ENCODE results near the gene PRSS1.
"Not testable (repeated sequence)": the region's sequence is repeated elsewhere in the genome, so short reads cannot be mapped to it uniquely, and the experiment has no call there.

PRSS1 gene

GRCh38 chr7:142749218-142749993 lies at the start of gene PRSS1:
Gene PRSS1, plus strand, starts transcription at chr7:142749472. Its CDS starts 13 bp downstream, at chr7:142749485.
- DNase-seq: no peak

- DNase-seq: not testable (repeated sequence)
Measured at GRCh38 chr7:142700935-142701334, 48.3 kb upstream of the PRSS1 start.

- DNase-seq: no peak
Measured at GRCh38 chr7:142703655-142704305, 45.5 kb upstream of the PRSS1 start.

GRCh38 chr7:142708726-142709125 lies 40.5 kb upstream of the PRSS1 start:
- not testable (repeated sequence) for DNase-seq

- DNase-seq: no peak
Measured at GRCh38 chr7:142709921-142710320, 39.4 kb upstream of the PRSS1 start.

- no peak for DNase-seq
Measured at GRCh38 chr7:142711196-142711595, 38.1 kb upstream of the PRSS1 start.

- DNase-seq: no peak
Measured at GRCh38 chr7:142711746-142712616, 37.3 kb upstream of the PRSS1 start.

GRCh38 chr7:142712617-142712957 lies 36.7 kb upstream of the PRSS1 start:
- DNase-seq: no peak

- no peak for DNase-seq
Measured at GRCh38 chr7:142714375-142714774, 34.9 kb upstream of the PRSS1 start.

- no peak for DNase-seq
Measured at GRCh38 chr7:142716596-142716995, 32.7 kb upstream of the PRSS1 start.

- no peak for DNase-seq
Measured at GRCh38 chr7:142717453-142717852, 31.8 kb upstream of the PRSS1 start.

GRCh38 chr7:142718313-142718712 lies 31.0 kb upstream of the PRSS1 start:
- no peak for DNase-seq

GRCh38 chr7:142720172-142720773 lies 29.0 kb upstream of the PRSS1 start:
- DNase-seq: no peak

GRCh38 chr7:142720986-142721385 lies 28.3 kb upstream of the PRSS1 start:
- no peak for DNase-seq

GRCh38 chr7:142722248-142722794 lies 27.0 kb upstream of the PRSS1 start:
- DNase-seq: no peak

- no peak for DNase-seq
Measured at GRCh38 chr7:142733271-142733670, 16.0 kb upstream of the PRSS1 start.

GRCh38 chr7:142739923-142740492 lies 9.3 kb upstream of the PRSS1 start:
- DNase-seq: no peak

GRCh38 chr7:142740786-142741185 lies 8.5 kb upstream of the PRSS1 start:
- DNase-seq: no peak

GRCh38 chr7:142741932-142742331 lies 7.3 kb upstream of the PRSS1 start:
- DNase-seq: not testable (repeated sequence)

- no peak for DNase-seq
Measured at GRCh38 chr7:142745091-142745635, 4.1 kb upstream of the PRSS1 start.

GRCh38 chr7:142745745-142746144 lies 3.5 kb upstream of the PRSS1 start:
- no peak for DNase-seq

- no peak for DNase-seq
Measured at GRCh38 chr7:142746264-142746663, 3.0 kb upstream of the PRSS1 start.
